Subcutaneous abdominal adipose tissue (tissue), 5 donors: ENCODE measurements around the gene C19orf67.

Experiments
- H3K27ac ChIP-seq: one replicate; pipeline ENCODE4 v1.7.0; 2013; ENCODE audit warnings: low read depth, mild to moderate bottlenecking, inconsistent platforms, low read length, moderate library complexity
- H3K27me3 ChIP-seq, 5 donors: one replicate each; pipeline ENCODE4 v1.7.0; 2013; ENCODE audit warnings: low read length in 5 of 5, inconsistent platforms in 1 of 5; ENCODE audit not compliant: control insufficient read depth in 5 of 5, insufficient read depth in 4 of 5
- H3K36me3 ChIP-seq, 5 donors: one replicate each; pipeline ENCODE4 v1.7.0; 2013; ENCODE audit warnings: low read length in 5 of 5; ENCODE audit not compliant: control insufficient read depth in 5 of 5, insufficient read depth in 5 of 5
- H3K4me1 ChIP-seq, 5 donors: one replicate each; pipeline ENCODE4 v1.7.0; 2013; ENCODE audit warnings: low read length in 5 of 5, mild to moderate bottlenecking in 3 of 5, moderate library complexity in 1 of 5; ENCODE audit not compliant: control insufficient read depth in 5 of 5, insufficient read depth in 5 of 5
- H3K4me3 ChIP-seq, 5 donors: one replicate each; pipeline ENCODE4 v1.7.0; 2013; ENCODE audit warnings: low read length in 5 of 5, low read depth in 1 of 5
- H3K9ac ChIP-seq, 5 donors: one replicate each; pipeline ENCODE4 v1.7.0; 2013; ENCODE audit warnings: low read length in 5 of 5, mild to moderate bottlenecking in 4 of 5, moderate library complexity in 3 of 5
- H3K9me3 ChIP-seq, 5 donors: one replicate each; pipeline ENCODE4 v1.7.0; 2013; ENCODE audit warnings: low read length in 5 of 5; ENCODE audit not compliant: control insufficient read depth in 5 of 5
- donor health status: healthy.
- donor health status: healthy.
- donor health status: healthy.
- donor health status: healthy.
- donor health status: healthy.

Gene C19orf67

GRCh38 chr19:14059093-14059480 is 26.5 kb downstream of the C19orf67 start:
- peaks cover 22 to 40% (median 35%) of the 10 kb centered on the region in 5 donors for H3K27me3 ChIP-seq
- H3K9me3 ChIP-seq, result no peaks in the 10 kb centered on the region
- H3K4me3 ChIP-seq, result no peak overlapping the region
- no peak overlapping the region for H3K9ac ChIP-seq
- H3K4me1 ChIP-seq, result peaks cover 0 to 8% (median 5%) of the 10 kb centered on the region in 5 donors
- no peak overlapping the region for H3K27ac ChIP-seq
- H3K36me3 ChIP-seq, result no peaks in the 10 kb centered on the region

GRCh38 chr19:14058182-14059092 is 27.1 kb downstream of the C19orf67 start:
- peaks cover 22 to 40% (median 35%) of the 10 kb centered on the region in 5 donors for H3K27me3 ChIP-seq
- no peaks in the 10 kb centered on the region for H3K36me3 ChIP-seq
- H3K9me3 ChIP-seq, result peaks cover 0 to 1% (median under 1%) of the 10 kb centered on the region in 5 donors
- no peak overlapping the region for H3K4me3 ChIP-seq
- peaks cover 0 to 8% (median 5%) of the 10 kb centered on the region in 5 donors for H3K4me1 ChIP-seq
- no peak overlapping the region for H3K27ac ChIP-seq
- H3K9ac ChIP-seq, result no peak overlapping the region

GRCh38 chr19:14056741-14057356 is 28.7 kb downstream of the C19orf67 start:
- H3K27me3 ChIP-seq, result peaks cover 22 to 40% (median 35%) of the 10 kb centered on the region in 5 donors
- H3K4me1 ChIP-seq, result peaks cover 0 to 8% (median 5%) of the 10 kb centered on the region in 5 donors
- no peak overlapping the region for H3K9ac ChIP-seq
- no peak overlapping the region for H3K4me3 ChIP-seq
- H3K27ac ChIP-seq, result no peak overlapping the region
- H3K36me3 ChIP-seq, result peaks cover 0 to 4% (median 0%) of the 10 kb centered on the region in 5 donors
- peaks cover 0 to 8% (median 5%) of the 10 kb centered on the region in 5 donors for H3K9me3 ChIP-seq

- Histone ChIP-seq H3K4me1 (peaks cover 0 to 8% (median 5%) of the 10 kb centered on the region in 5 donors), H3K9ac (no peak overlapping the region), H3K4me3 (no peak overlapping the region), H3K9me3 (peaks cover 0 to 8% (median 5%) of the 10 kb centered on the region in 5 donors), H3K27ac (no peak overlapping the region), H3K27me3 (peaks cover 17 to 40% (median 31%) of the 10 kb centered on the region in 5 donors), H3K36me3 (peaks cover 0 to 8% (median 0%) of the 10 kb centered on the region in 5 donors)
Measured at GRCh38 chr19:14056069-14056666, 29.4 kb downstream of the C19orf67 start.

- H3K27me3 ChIP-seq, result peaks cover 17 to 37% (median 30%) of the 10 kb centered on the region in 5 donors
- H3K9me3 ChIP-seq, result peaks cover 0 to 8% (median 5%) of the 10 kb centered on the region in 5 donors
- H3K9ac ChIP-seq, result no peak overlapping the region
- H3K36me3 ChIP-seq, result peaks cover 0 to 14% (median 3%) of the 10 kb centered on the region in 5 donors
- no peak overlapping the region for H3K4me3 ChIP-seq
- peaks cover 0 to 8% (median 5%) of the 10 kb centered on the region in 5 donors for H3K4me1 ChIP-seq
- H3K27ac ChIP-seq, result no peak overlapping the region
Measured at GRCh38 chr19:14055396-14055795, 30.2 kb downstream of the C19orf67 start.

- peaks cover 0 to 8% (median 5%) of the 10 kb centered on the region in 5 donors for H3K4me1 ChIP-seq
- H3K9ac ChIP-seq, result no peak overlapping the region
- H3K27me3 ChIP-seq, result peaks cover 14 to 31% (median 24%) of the 10 kb centered on the region in 5 donors
- no peak overlapping the region for H3K4me3 ChIP-seq
- H3K27ac ChIP-seq, result no peak overlapping the region
- peaks cover 0 to 8% (median 5%) of the 10 kb centered on the region in 5 donors for H3K9me3 ChIP-seq
- peaks cover 0 to 15% (median 3%) of the 10 kb centered on the region in 5 donors for H3K36me3 ChIP-seq
Measured at GRCh38 chr19:14054721-14055120, 30.9 kb downstream of the C19orf67 start.

- H3K9me3 ChIP-seq, result peaks cover 0 to 8% (median 5%) of the 10 kb centered on the region in 5 donors
- no peak overlapping the region for H3K27ac ChIP-seq
- H3K9ac ChIP-seq, result no peak overlapping the region
- peaks cover 0 to 8% (median 5%) of the 10 kb centered on the region in 5 donors for H3K4me1 ChIP-seq
- peaks cover 8 to 24% (median 18%) of the 10 kb centered on the region in 5 donors for H3K27me3 ChIP-seq
- no peak overlapping the region for H3K4me3 ChIP-seq
- H3K36me3 ChIP-seq, result peaks cover 0 to 15% (median 3%) of the 10 kb centered on the region in 5 donors
Measured at GRCh38 chr19:14054099-14054498, 31.5 kb downstream of the C19orf67 start.

- Histone ChIP-seq H3K9me3 (peaks cover 0 to 8% (median 5%) of the 10 kb centered on the region in 5 donors), H3K9ac (no peak overlapping the region), H3K27me3 (peaks cover 3 to 18% (median 12%) of the 10 kb centered on the region in 5 donors), H3K4me1 (peaks cover 0 to 6% (median 2%) of the 10 kb centered on the region in 5 donors), H3K36me3 (peaks cover 0 to 15% (median 3%) of the 10 kb centered on the region in 5 donors), H3K27ac (no peak overlapping the region), H3K4me3 (no peak overlapping the region)
Measured at GRCh38 chr19:14053500-14053899, 32.1 kb downstream of the C19orf67 start.

- H3K27me3 ChIP-seq, result peaks cover 0 to 14% (median 7%) of the 10 kb centered on the region in 5 donors
- no peak overlapping the region for H3K27ac ChIP-seq
- no peak overlapping the region for H3K4me3 ChIP-seq
- H3K4me1 ChIP-seq, result peaks cover 0 to 5% (median 2%) of the 10 kb centered on the region in 5 donors
- no peak overlapping the region for H3K9ac ChIP-seq
- H3K36me3 ChIP-seq, result peaks cover 0 to 15% (median 3%) of the 10 kb centered on the region in 5 donors
- peaks cover 0 to 8% (median 5%) of the 10 kb centered on the region in 5 donors for H3K9me3 ChIP-seq
Measured at GRCh38 chr19:14053032-14053431, 32.6 kb downstream of the C19orf67 start.
